HCT116 (cell line): ENCODE data around the gene BNC1. TPM values are rescaled to one million over a fixed set of nuclear protein-coding genes. Genes with fewer than 3 reads are reported as not detected.

ENCODE experiments used
- ATAC-seq: fragments of 200-7000 bp; cut with Tn5 transposase; 2 replicates; pipeline ENCODE4 v1.9.1; 2020; ENCODE audit warnings: mild to moderate bottlenecking, moderate library complexity
- BruUV-seq: library from RNA; stranded (reverse); fragments of 400-500 nt; replicated peaks from 2 replicates; lab custom pipeline; 2021; lab: Mats Ljungman, UMichigan
- CTCF ChIA-PET: fragments of 300-600 bp; sonication (Branson Sonifier 250); formaldehyde crosslinking; loops from one replicate; lab custom pipeline; 2021; ENCODE audit warnings: antibody characterized with exemption; lab: Charles Lee
- POLR2A ChIA-PET: fragments of 300-600, 350-600 bp; sonication (Branson Sonifier 250); formaldehyde crosslinking; loops from one replicate; lab custom pipeline; 2021; ENCODE audit warnings: antibody characterized with exemption; lab: Charles Lee
- RAD21 ChIA-PET, 2 experiments: fragments of 300-600 bp; sonication (Branson Sonifier 250); formaldehyde crosslinking; loops; one replicate each; lab custom pipeline; 2023; ENCODE audit warnings: low total read pairs in 2 of 2; ENCODE audit not compliant: uncharacterized antibody in 2 of 2, unreplicated experiment in 2 of 2, low non-redundant PET in 1 of 2; lab: Charles Lee
- DNase-seq: peaks from one replicate; pipeline ENCODE4 v3.0.0-alpha.2; 2010; ENCODE audit warnings: low read depth, low spot score
- H2AFZ ChIP-seq: fragments of 200-600 bp; shearing (Covaris generic), sonication (generic); 2 replicates; pipeline ENCODE4 v1.6.1; 2017; ENCODE audit warnings: low read depth, mixed run types, mixed read lengths, antibody characterized with exemption, low read length; ENCODE audit not compliant: poor library complexity, severe bottlenecking
- H3K27ac ChIP-seq: 2 replicates; pipeline ENCODE4 v1.5.1; 2012; ENCODE audit warnings: low read depth, low read length
- H3K27me3 ChIP-seq: fragments of 200-600 bp; sonication (generic); 2 replicates; pipeline ENCODE4 v1.6.1; 2016; ENCODE audit warnings: mixed run types, low read length, mixed read lengths; ENCODE audit not compliant: insufficient read depth
- H3K36me3 ChIP-seq, 2 experiments: fragments of 200-500 bp in 1 of 2; fragments of 200-600 bp in 1 of 2; sonication (Bioruptor generic) in 1 of 2; sonication (generic) in 1 of 2; 2 replicates each; pipeline versions ENCODE4 v1.5.1 to v1.6.1; 2014 to 2016; ENCODE audit warnings: low read length in 2 of 2, inconsistent platforms in 1 of 2, mixed read lengths in 1 of 2, mixed run types in 1 of 2; ENCODE audit not compliant: insufficient read depth in 2 of 2, control insufficient read depth in 1 of 2
- H3K4me1 ChIP-seq, 2 experiments: fragments of 200-600 bp in 1 of 2; sonication (generic) in 1 of 2; 2 replicates each; pipeline versions ENCODE4 v1.5.1 to v1.6.1; 2012 to 2017; ENCODE audit warnings: low read length in 2 of 2, inconsistent platforms in 1 of 2, mild to moderate bottlenecking in 1 of 2, mixed read lengths in 1 of 2, mixed run types in 1 of 2, moderate library complexity in 1 of 2; ENCODE audit not compliant: insufficient read depth in 2 of 2, control insufficient read depth in 1 of 2
- H3K4me2 ChIP-seq: fragments of 200-600 bp; sonication (generic); 2 replicates; pipeline ENCODE4 v1.6.1; 2017; ENCODE audit warnings: mixed run types, low read length, mixed read lengths
- H3K4me3 ChIP-seq, 2 experiments: fragments of 200-600 bp in 1 of 2; sonication (generic) in 1 of 2; replicated peaks in 1 of 2; 2 replicates each; pipeline ENCODE4 v1.5.1; 2011 to 2016; ENCODE audit warnings: low read length in 2 of 2, control low read depth in 1 of 2, low read depth in 1 of 2, mild to moderate bottlenecking in 1 of 2, mixed read lengths in 1 of 2, mixed run types in 1 of 2
- H3K79me2 ChIP-seq: fragments of 200-600 bp; sonication (generic); 2 replicates; pipeline ENCODE4 v1.6.1; 2017; ENCODE audit warnings: mild to moderate bottlenecking, mixed run types, low read length, moderate library complexity, mixed read lengths; ENCODE audit not compliant: insufficient read depth
- H3K9ac ChIP-seq: fragments of 200-600 bp; sonication (generic); 2 replicates; pipeline ENCODE4 v1.6.1; 2016; ENCODE audit warnings: low read length, mixed read lengths
- H3K9me2 ChIP-seq: fragments of 200-600 bp; sonication (generic), shearing (Covaris generic); 2 replicates; pipeline ENCODE4 v1.6.1; 2017; ENCODE audit warnings: mixed run types, mild to moderate bottlenecking, moderate library complexity; ENCODE audit not compliant: insufficient read depth
- H3K9me3 ChIP-seq, 2 experiments: fragments of 200-500 bp in 1 of 2; fragments of 200-600 bp in 1 of 2; sonication (Bioruptor generic) in 1 of 2; sonication (generic) in 1 of 2; 2 replicates each; pipeline ENCODE4 v1.6.1; 2014 to 2017; ENCODE audit warnings: low read length in 2 of 2, mixed read lengths in 2 of 2, inconsistent platforms in 1 of 2, low read depth in 1 of 2, mild to moderate bottlenecking in 1 of 2, mixed run types in 1 of 2, moderate library complexity in 1 of 2; ENCODE audit not compliant: control insufficient read depth in 1 of 2, insufficient read depth in 1 of 2
- H4K20me1 ChIP-seq: fragments of 200-600 bp; sonication (generic), shearing (Covaris generic); 2 replicates; pipeline ENCODE4 v1.6.1; 2017; ENCODE audit warnings: mixed run types, mild to moderate bottlenecking, moderate library complexity; ENCODE audit not compliant: insufficient read depth
- CBX3 ChIP-seq: IDR thresholded peaks from 2 replicates; pipeline ENCODE4 v1.6.1; 2012; ENCODE audit warnings: low read depth
- CEBPB ChIP-seq: IDR thresholded peaks from 2 replicates; pipeline ENCODE4 v1.6.1; 2012; ENCODE audit warnings: low read depth
- EGR1 ChIP-seq: IDR thresholded peaks from 2 replicates; pipeline ENCODE4 v1.6.1; 2012; ENCODE audit warnings: low read depth
- ELF1 ChIP-seq: IDR thresholded peaks from 2 replicates; pipeline ENCODE4 v1.6.1; 2012; ENCODE audit warnings: low read depth, borderline replicate concordance
- FOSL1 ChIP-seq: IDR thresholded peaks from 2 replicates; pipeline ENCODE4 v1.6.1; 2012; ENCODE audit warnings: low read depth
- POLR2A ChIP-seq: IDR thresholded peaks from 2 replicates; pipeline ENCODE4 v1.7.0; 2011; ENCODE audit warnings: borderline replicate concordance; ENCODE audit not compliant: insufficient read depth, insufficient read length; ENCODE audit errors: extremely low read depth
- POLR2AphosphoS5 ChIP-seq: IDR thresholded peaks from 2 replicates; pipeline ENCODE4 v1.6.1; 2011; ENCODE audit warnings: mild to moderate bottlenecking, low read depth, low read length, moderate library complexity
- SIN3A ChIP-seq: IDR thresholded peaks from 2 replicates; pipeline ENCODE4 v1.6.1; 2012; ENCODE audit warnings: low read depth
- TCF7L2 ChIP-seq: IDR thresholded peaks from 2 replicates; pipeline ENCODE4 v1.7.0; 2011; ENCODE audit warnings: borderline replicate concordance, inconsistent platforms; ENCODE audit not compliant: insufficient read depth, insufficient read length; ENCODE audit errors: extremely low read depth
- ZFX ChIP-seq: fragments of 450-650 bp; IDR thresholded peaks from 2 replicates; pipeline ENCODE4 v1.6.1; 2017
- ZNF274 ChIP-seq: fragments of 200-500 bp; sonication (Bioruptor generic); IDR thresholded peaks from 2 replicates; pipeline ENCODE4 v1.6.1; 2014; ENCODE audit warnings: mild to moderate bottlenecking, low read depth, low read length, inconsistent platforms
- intact Hi-C: fragments of 100-400 bp; cut with micrococcal nuclease; formaldehyde crosslinking; loops from 2 replicates; pipeline ENCODE4 v1.10.0; 2022
- total RNA-seq: library from RNA; stranded (reverse); gene quantifications from one replicate; pipeline ENCODE4 v1.2.1, GENCODE V29; 2021; ENCODE audit not compliant: unreplicated experiment
- TF ChIP-seq, protein P1 (sequence below), 3 experiments: fragments of 200-600 bp in 1 of 3; sonication (generic) in 1 of 3; IDR thresholded peaks in 2 of 3; conservative IDR thresholded peaks in 1 of 3; 2 replicates each; pipeline ENCODE4 v1.5.1; 2012 to 2017; ENCODE audit warnings: low read depth in 2 of 3, low read length in 2 of 3, antibody characterized with exemption in 1 of 3, borderline replicate concordance in 1 of 3, control low read depth in 1 of 3, mild to moderate bottlenecking in 1 of 3, mixed read lengths in 1 of 3, mixed run types in 1 of 3, moderate library complexity in 1 of 3; ENCODE audit not compliant: insufficient read depth in 1 of 3
- TF ChIP-seq, protein P2 (sequence below): IDR thresholded peaks from 2 replicates; pipeline ENCODE4 v1.6.1; 2011; ENCODE audit warnings: mild to moderate bottlenecking, low read length, moderate library complexity; ENCODE audit not compliant: insufficient replicate concordance; ENCODE audit errors: extremely low read depth
- TF ChIP-seq, protein P3 (sequence below): IDR thresholded peaks from 2 replicates; pipeline ENCODE4 v1.6.1; 2012; ENCODE audit warnings: low read depth

BNC1 gene
- total RNA-seq, 1 experiment from 2014 or later: not detected

DNA sequence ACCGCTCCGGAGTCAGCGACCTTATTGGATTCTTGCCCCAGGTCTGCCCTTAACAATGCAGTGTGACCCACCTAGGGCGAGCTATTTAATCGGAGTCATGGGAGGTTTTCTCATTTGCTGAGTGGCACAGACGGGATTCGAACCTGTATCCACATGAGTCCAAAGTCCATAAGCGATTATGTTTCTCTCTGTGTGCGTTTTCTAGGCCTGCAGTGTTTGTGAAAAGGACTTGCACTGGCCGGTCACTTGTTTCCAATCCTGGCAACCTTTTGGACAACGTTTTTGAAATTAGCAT lies 76.2 kb downstream of the BNC1 start (continued):
- TF ChIP-seq, protein P1, sequence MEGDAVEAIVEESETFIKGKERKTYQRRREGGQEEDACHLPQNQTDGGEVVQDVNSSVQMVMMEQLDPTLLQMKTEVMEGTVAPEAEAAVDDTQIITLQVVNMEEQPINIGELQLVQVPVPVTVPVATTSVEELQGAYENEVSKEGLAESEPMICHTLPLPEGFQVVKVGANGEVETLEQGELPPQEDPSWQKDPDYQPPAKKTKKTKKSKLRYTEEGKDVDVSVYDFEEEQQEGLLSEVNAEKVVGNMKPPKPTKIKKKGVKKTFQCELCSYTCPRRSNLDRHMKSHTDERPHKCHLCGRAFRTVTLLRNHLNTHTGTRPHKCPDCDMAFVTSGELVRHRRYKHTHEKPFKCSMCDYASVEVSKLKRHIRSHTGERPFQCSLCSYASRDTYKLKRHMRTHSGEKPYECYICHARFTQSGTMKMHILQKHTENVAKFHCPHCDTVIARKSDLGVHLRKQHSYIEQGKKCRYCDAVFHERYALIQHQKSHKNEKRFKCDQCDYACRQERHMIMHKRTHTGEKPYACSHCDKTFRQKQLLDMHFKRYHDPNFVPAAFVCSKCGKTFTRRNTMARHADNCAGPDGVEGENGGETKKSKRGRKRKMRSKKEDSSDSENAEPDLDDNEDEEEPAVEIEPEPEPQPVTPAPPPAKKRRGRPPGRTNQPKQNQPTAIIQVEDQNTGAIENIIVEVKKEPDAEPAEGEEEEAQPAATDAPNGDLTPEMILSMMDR (IDR thresholded peaks at IDR 0.05 in 2 of 3, conservative IDR thresholded peaks at IDR 0.05 in 1 of 3; ENCODE audit: borderline replicate concordance in 1 of 3, insufficient read depth in 1 of 3, low read depth in 2 of 3, low read length in 2 of 3): no peak
- no peak for TF ChIP-seq ZFX
- TF ChIP-seq, protein P2, sequence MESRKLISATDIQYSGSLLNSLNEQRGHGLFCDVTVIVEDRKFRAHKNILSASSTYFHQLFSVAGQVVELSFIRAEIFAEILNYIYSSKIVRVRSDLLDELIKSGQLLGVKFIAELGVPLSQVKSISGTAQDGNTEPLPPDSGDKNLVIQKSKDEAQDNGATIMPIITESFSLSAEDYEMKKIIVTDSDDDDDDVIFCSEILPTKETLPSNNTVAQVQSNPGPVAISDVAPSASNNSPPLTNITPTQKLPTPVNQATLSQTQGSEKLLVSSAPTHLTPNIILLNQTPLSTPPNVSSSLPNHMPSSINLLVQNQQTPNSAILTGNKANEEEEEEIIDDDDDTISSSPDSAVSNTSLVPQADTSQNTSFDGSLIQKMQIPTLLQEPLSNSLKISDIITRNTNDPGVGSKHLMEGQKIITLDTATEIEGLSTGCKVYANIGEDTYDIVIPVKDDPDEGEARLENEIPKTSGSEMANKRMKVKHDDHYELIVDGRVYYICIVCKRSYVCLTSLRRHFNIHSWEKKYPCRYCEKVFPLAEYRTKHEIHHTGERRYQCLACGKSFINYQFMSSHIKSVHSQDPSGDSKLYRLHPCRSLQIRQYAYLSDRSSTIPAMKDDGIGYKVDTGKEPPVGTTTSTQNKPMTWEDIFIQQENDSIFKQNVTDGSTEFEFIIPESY: no peak
- TF ChIP-seq POLR2A: no peak
- no peak for TF ChIP-seq SIN3A
- no peak for TF ChIP-seq FOSL1
- no peak for TF ChIP-seq ZNF274
- TF ChIP-seq, all 23 proteins: peak for 0

DNA sequence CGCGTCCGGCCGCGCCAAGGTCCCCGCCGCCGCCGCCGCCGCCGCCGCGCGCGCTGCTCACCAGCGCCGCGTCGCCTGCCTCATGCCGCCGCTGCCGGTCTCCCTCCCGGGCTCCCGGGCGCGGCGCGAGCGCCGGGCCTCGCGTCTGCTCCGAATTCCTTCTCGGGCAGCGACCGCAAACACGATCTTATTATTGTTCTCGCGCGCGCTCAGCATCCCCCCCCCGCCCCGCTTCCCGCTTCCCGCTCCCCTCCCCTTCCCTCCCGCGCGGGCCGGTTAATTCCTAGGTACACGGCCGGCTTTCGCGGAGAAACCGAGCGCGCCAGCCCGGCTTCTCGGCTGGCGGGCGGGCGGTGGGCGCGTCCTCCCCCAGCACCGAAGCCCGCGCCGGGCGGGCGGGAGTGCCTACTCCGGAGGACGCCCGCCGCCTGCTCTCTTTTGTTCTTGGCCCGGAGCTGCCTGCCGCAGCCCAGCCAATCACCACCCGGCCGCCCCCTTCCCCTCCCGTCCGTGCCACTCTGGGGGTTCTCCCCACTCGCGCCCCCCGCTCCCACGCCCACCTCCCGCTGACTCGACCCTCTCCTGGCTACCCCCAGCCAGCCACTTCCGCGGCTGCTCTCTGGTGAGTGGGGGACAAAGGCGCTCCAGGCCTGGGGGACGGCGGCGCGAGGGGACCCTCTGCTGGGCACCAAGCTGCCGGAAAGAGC lies 76.7 kb downstream of the BNC1 start, which contains the start of gene HDGFL3:
Gene HDGFL3 (minus strand): TSS at position 164 of the 707 bp plus-strand sequence. CDS start 409 bp downstream, outside the sequence.
- H3K27ac ChIP-seq: no peak within 1 kb of the TSS
- H3K36me3 ChIP-seq: no peaks in the 10 kb centered on the region
- ChIA-PET CTCF (no interaction called here), RAD21 (interaction anchor here in 1 of 2 experiments (0.6 kb wide), 1 partner anchor 17 kb away, joined by 3 read pairs; no protein-coding TSS in a partner anchor), POLR2A (no interaction called here)
- intact Hi-C loops: no loop called here
- H3K9ac ChIP-seq: no peak within 1 kb of the TSS
- no peak within 1 kb of the TSS for H3K4me3 ChIP-seq
- no peak within 1 kb of the TSS for H2AFZ ChIP-seq
- DNase-seq: no peak
- no peak for ATAC-seq
- no peaks in the 10 kb centered on the region for H3K27me3 ChIP-seq
- H3K9me2 ChIP-seq: no peaks in the 10 kb centered on the region
- H3K79me2 ChIP-seq: no peaks in the 10 kb centered on the region
- H4K20me1 ChIP-seq: no peaks in the 10 kb centered on the region
- no peak within 1 kb of the TSS for H3K4me2 ChIP-seq
- no TSS peak for BruUV-seq
- no peaks in the 10 kb centered on the region for H3K9me3 ChIP-seq
- H3K4me1 ChIP-seq: no peaks in the 10 kb centered on the region
- TF ChIP-seq, protein P1 (IDR thresholded peaks at IDR 0.05 in 2 of 3, conservative IDR thresholded peaks at IDR 0.05 in 1 of 3; ENCODE audit: borderline replicate concordance in 1 of 3, insufficient read depth in 1 of 3, low read depth in 2 of 3, low read length in 2 of 3): no peak
- no peak for TF ChIP-seq POLR2A
- no peak for TF ChIP-seq EGR1
- TF ChIP-seq ELF1: no peak
- TF ChIP-seq TCF7L2: no peak
- TF ChIP-seq CEBPB: no peak
- TF ChIP-seq, protein P3, sequence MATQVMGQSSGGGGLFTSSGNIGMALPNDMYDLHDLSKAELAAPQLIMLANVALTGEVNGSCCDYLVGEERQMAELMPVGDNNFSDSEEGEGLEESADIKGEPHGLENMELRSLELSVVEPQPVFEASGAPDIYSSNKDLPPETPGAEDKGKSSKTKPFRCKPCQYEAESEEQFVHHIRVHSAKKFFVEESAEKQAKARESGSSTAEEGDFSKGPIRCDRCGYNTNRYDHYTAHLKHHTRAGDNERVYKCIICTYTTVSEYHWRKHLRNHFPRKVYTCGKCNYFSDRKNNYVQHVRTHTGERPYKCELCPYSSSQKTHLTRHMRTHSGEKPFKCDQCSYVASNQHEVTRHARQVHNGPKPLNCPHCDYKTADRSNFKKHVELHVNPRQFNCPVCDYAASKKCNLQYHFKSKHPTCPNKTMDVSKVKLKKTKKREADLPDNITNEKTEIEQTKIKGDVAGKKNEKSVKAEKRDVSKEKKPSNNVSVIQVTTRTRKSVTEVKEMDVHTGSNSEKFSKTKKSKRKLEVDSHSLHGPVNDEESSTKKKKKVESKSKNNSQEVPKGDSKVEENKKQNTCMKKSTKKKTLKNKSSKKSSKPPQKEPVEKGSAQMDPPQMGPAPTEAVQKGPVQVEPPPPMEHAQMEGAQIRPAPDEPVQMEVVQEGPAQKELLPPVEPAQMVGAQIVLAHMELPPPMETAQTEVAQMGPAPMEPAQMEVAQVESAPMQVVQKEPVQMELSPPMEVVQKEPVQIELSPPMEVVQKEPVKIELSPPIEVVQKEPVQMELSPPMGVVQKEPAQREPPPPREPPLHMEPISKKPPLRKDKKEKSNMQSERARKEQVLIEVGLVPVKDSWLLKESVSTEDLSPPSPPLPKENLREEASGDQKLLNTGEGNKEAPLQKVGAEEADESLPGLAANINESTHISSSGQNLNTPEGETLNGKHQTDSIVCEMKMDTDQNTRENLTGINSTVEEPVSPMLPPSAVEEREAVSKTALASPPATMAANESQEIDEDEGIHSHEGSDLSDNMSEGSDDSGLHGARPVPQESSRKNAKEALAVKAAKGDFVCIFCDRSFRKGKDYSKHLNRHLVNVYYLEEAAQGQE: no peak
- TF ChIP-seq POLR2AphosphoS5: no peak
- TF ChIP-seq CBX3: no peak
